Brain microvascular endothelial cell (primary cell): Measurements from ENCODE around the gene THEM4.

Source experiments
- DNase-seq: peaks from one replicate; pipeline ENCODE4 v3.0.0-alpha.2; 2020
- H3K27ac ChIP-seq: fragments of 250-450 bp; sonication (Bioruptor Pico); 2 replicates; pipeline ENCODE4 v1.5.1; 2020; ENCODE audit warnings: mild to moderate bottlenecking, moderate library complexity
- H3K27me3 ChIP-seq: fragments of 250-450 bp; sonication (Bioruptor Pico); replicated peaks from 2 replicates; pipeline ENCODE4 v1.5.1; 2020; ENCODE audit warnings: mild to moderate bottlenecking
- H3K36me3 ChIP-seq: fragments of 250-450 bp; sonication (Bioruptor Pico); replicated peaks from 2 replicates; pipeline ENCODE4 v1.5.1; 2020; ENCODE audit warnings: mild to moderate bottlenecking
- H3K4me3 ChIP-seq: 2 replicates; pipeline ENCODE4 v1.5.1; 2011; ENCODE audit warnings: low read depth, mild to moderate bottlenecking, control low read depth, low read length, moderate library complexity
- CTCF ChIP-seq: IDR thresholded peaks from 2 replicates; pipeline ENCODE4 v1.5.1; 2011; ENCODE audit warnings: low read depth, mild to moderate bottlenecking, moderate library complexity, low read length, control low read depth, inconsistent platforms; ENCODE audit errors: missing control alignments
- in situ Hi-C: cut with HindIII; loops from 2 replicates; pipeline ENCODE4 v1.10.0; 2017; ENCODE audit warnings: low sequenced_read_pairs, low pct_ligation_motif_present

THEM4 gene

DNA sequence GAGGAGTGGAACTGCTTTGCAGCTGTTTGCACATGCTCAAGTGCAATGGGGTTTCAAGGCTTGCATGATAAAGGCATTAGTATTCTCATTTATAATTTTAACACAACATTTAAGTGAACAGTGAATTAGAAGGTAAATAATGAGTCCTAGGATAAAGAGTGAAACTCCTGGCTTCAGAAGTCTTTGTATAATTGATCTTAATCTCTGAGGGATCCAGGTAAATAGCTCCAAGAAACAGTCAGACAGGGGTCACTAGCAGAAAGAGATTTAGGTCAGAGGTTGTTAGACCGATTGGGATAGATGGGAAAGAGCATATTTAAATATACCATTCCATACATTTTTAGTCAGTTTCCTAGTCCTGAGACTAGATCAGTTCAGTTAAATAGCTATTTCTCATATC is 14.1 kb upstream of the THEM4 start:
- no peak for TF ChIP-seq CTCF
- in situ Hi-C loops: no loop called here
- H3K27ac ChIP-seq: no peak overlapping the region
- DNase-seq: no peak
- H3K27me3 ChIP-seq: no peaks in the 10 kb centered on the region
- H3K4me3 ChIP-seq: no peak overlapping the region
- no peaks in the 10 kb centered on the region for H3K36me3 ChIP-seq

- no peak for TF ChIP-seq CTCF
- H3K27me3 ChIP-seq: no peaks in the 10 kb centered on the region
- no peak for DNase-seq
- no peak overlapping the region for H3K27ac ChIP-seq
- no peak overlapping the region for H3K4me3 ChIP-seq
- no peaks in the 10 kb centered on the region for H3K36me3 ChIP-seq
- in situ Hi-C loops: no loop called here
Observed at GRCh38 chr1:151920149-151920548, 10.8 kb upstream of the THEM4 start.

DNA sequence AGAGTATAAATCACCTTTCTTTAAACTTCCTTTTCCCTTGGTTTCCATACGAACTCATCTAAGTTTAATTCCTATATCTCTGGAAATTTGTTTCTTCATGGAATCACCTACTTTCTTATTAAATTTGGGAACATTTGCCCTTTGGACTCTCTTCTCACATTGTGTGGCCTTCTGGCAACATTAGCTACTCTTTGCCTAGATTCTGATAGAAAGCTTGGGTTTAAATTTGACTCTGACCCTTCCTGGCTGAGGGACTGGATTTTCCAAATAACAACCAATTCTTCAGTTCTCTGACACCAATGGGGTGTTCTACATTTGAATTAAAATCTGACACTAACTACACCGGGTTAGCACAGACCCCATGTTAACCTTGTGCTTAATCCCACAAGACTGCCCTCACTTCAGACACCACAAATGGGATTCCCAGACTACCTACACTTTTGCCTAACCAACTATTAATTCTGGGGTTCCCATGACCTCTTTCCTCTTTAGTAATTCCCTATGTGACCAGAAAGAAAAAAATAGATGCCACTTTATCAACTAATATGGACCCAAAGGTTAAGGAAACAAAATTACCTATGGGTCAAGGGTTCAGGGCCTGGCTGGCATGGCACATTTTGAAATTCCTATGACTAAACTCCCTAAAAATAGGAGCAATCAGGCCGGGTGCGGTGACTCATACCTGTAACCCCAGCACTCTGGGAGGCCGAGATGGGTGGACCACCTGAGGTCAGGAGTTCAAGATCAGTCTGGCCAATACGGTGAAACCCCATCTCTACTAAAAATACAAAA is 9.7 kb upstream of the THEM4 start:
- H3K36me3 ChIP-seq: no peaks in the 10 kb centered on the region
- no peak overlapping the region for H3K27ac ChIP-seq
- H3K27me3 ChIP-seq: no peaks in the 10 kb centered on the region
- no peak for TF ChIP-seq CTCF
- H3K4me3 ChIP-seq: no peak overlapping the region
- no peak for DNase-seq
- in situ Hi-C loops: no loop called here

DNA sequence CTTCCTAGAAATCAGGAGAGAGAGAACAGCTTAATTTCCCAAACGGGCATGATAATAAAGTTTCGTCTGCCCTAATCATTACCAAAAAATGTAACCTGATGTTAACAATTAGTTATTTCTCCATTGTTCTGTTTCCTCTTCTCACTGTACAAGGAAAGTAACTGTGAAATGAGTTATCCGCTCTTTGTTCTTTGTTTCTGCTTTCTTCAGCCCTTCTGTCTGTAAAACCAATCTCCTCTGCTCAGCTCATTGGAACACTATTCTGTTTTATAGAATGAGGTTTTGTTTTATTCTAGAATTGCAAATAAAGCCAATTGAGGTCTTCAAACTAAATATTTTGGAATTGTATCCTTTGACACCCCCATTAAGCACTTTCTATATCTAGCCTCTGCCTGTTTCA is 8.8 kb upstream of the THEM4 start:
- in situ Hi-C loops: no loop called here
- H3K4me3 ChIP-seq: no peak overlapping the region
- H3K36me3 ChIP-seq: no peaks in the 10 kb centered on the region
- no peak overlapping the region for H3K27ac ChIP-seq
- no peaks in the 10 kb centered on the region for H3K27me3 ChIP-seq
- TF ChIP-seq CTCF: no peak
- no peak for DNase-seq

DNA sequence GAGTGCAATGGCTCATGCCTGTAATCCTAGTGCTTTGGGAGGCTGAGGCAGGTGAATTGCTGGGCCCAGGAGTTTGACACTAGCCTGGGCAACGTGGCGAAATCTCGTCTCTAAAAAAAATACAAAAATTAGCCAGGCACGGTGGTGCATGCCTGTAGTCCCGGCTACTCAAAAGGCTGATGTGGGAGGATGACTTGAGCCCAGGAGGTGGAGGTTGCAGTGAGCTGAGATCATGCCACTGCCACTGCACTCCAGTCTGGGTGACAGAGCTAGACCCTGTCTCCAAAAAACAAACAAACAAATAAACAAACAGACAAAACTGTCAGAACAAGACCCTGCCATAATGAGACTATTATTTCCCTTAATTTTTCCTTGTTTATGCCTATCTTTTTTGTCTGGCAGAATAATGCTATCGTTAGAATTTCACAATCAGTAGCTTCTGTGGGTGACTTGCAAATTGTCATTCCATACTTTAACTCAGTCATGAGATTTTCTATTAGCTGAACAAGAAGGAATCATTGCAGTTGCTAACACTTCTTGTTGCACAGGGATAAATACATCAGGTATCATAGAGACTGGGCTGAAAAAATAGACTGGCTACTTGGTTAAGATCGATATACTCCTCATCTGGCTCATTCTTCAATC is 7.5 kb upstream of the THEM4 start:
- no peak for TF ChIP-seq CTCF
- in situ Hi-C loops: no loop called here

More for the DNA sequence above, 7.5 kb upstream of the THEM4 start:
- DNase-seq: no peak
- Histone ChIP-seq H3K27me3 (no peaks in the 10 kb centered on the region), H3K27ac (no peak overlapping the region), H3K36me3 (no peaks in the 10 kb centered on the region), H3K4me3 (no peak overlapping the region)
